Measurements from ENCODE around the gene MPRIP. TPM values are rescaled to one million over a fixed set of nuclear protein-coding genes. Genes with fewer than 3 reads are reported as not detected.
A peak's percentile ranks its signal among the peaks of the same experiment; 100 is the strongest.

The MPRIP gene
- total and polyA plus RNA-seq, 2 of the 13 experiments (the other 11 are each of a cell fraction or from before 2014, with no cell fraction given), result 50.2 to 52.4 TPM

GRCh38 chr17:17237026-17237799 is 195.0 kb downstream of the MPRIP start, which contains the start of gene FLCN (continued):
- TF ChIP-seq ZNF142 (CRISPR knock-in tag; IDR thresholded peaks at IDR 0.05) (peak; percentile 73; the same call in 1 of the 2 replicates), NFE2L1 (CRISPR knock-in tag; IDR thresholded peaks at IDR 0.05; ENCODE audit: borderline replicate concordance) (no peak), NFKBIZ (CRISPR knock-in tag; IDR thresholded peaks at IDR 0.05) (0 out of 2 replicates have a peak, but pooled peaks have one; percentile 25), HNRNPK (IDR thresholded peaks at IDR 0.05; ENCODE audit: low read depth, low read length, poor library complexity, severe bottlenecking) (peak; percentile 36), ZNF562 (CRISPR knock-in tag; IDR thresholded peaks at IDR 0.05; ENCODE audit: borderline replicate concordance) (no peak), TP53 (CRISPR knock-in tag; conservative IDR thresholded peaks at IDR 0.05) (peak; percentile 66; the same call in 1 of the 2 replicates), PHF8 (CRISPR knock-in tag; IDR thresholded peaks at IDR 0.05) (peak; percentile 84), MXD1 (CRISPR knock-in tag; IDR thresholded peaks at IDR 0.05) (peak; percentile 59; the same call in 1 of the 2 replicates), FOXA3 (CRISPR knock-in tag; IDR thresholded peaks at IDR 0.05) (no peak), RFX5 (IDR thresholded peaks at IDR 0.05; ENCODE audit: low read depth, low read length) (no peak), HDAC2 (CRISPR knock-in tag; IDR thresholded peaks at IDR 0.05) (no peak; the same call in 1 of the 2 replicates), THAP11 (CRISPR knock-in tag; IDR thresholded peaks at IDR 0.05) (peak; percentile 22; the same call in 1 of the 2 replicates), THAP9 (CRISPR knock-in tag; IDR thresholded peaks at IDR 0.05; ENCODE audit: borderline replicate concordance) (peak; percentile 67; the same call in 1 of the 2 replicates), RBM39 (IDR thresholded peaks at IDR 0.05; ENCODE audit: low read depth, low read length, poor library complexity, severe bottlenecking) (peak; percentile 50), ARID3A (IDR thresholded peaks at IDR 0.05; ENCODE audit: low read depth, low read length) (peak; percentile 42; the same call in 1 of the 2 replicates), ZGPAT (CRISPR knock-in tag; IDR thresholded peaks at IDR 0.05) (peak; percentile 49; the same call in 1 of the 2 replicates)
